NOMO-1 (cell line): Measurements from ENCODE around the gene EHBP1.
"Not testable (repeated sequence)": the region's sequence is repeated elsewhere in the genome, so short reads cannot be mapped to it uniquely, and the experiment has no call there.

Source experiments
- DNase-seq, 2 experiments: peaks; one replicate each; lab custom pipeline; 2025; ENCODE audit not compliant: unreplicated experiment in 2 of 2; lab: John Stamatoyannopoulos, UW

The EHBP1 gene

DNA sequence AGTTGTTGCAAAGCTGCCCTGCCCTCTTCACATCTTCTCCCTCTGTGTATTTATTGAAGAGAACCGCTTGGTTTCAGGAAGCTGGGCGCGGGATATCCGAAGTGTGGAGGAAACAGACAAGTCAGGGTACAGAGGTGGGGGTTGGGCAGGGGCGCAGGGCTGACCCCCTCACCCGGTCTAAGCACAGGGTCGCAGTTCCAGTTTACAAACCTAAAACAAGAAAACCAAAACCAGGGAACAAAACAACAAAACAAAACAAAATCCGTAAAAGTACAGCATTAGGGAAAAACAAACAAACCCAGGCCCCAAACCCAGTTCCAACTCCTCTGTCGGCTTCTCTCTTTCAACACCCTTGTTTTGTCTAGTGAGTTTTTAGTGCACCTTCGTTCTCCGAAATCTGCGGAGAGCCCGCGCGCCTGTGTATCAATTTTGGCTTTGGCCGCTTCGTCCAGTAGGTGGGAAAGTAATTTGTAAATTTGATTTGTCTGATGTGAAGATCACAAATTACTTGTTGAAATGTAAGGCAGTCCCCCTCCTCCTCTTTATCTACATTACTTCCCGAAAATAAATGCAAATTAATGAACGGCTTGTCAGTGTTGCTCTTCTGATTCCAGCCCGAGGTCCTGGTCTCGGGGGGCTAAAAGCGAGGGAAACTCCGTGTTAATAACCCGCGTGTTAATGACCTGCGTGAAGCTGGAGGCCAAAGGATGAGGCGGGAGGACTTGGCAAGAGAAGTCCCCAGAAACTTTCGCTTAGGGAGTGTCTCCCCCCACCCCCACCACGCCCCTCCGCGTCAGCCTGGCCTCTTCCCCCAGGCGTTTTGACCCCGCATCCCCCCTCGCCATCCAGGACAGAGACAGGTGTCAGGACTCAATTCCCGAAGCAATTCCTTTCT lies 352.0 kb downstream of the EHBP1 start:
- DNase-seq = no peak

DNA sequence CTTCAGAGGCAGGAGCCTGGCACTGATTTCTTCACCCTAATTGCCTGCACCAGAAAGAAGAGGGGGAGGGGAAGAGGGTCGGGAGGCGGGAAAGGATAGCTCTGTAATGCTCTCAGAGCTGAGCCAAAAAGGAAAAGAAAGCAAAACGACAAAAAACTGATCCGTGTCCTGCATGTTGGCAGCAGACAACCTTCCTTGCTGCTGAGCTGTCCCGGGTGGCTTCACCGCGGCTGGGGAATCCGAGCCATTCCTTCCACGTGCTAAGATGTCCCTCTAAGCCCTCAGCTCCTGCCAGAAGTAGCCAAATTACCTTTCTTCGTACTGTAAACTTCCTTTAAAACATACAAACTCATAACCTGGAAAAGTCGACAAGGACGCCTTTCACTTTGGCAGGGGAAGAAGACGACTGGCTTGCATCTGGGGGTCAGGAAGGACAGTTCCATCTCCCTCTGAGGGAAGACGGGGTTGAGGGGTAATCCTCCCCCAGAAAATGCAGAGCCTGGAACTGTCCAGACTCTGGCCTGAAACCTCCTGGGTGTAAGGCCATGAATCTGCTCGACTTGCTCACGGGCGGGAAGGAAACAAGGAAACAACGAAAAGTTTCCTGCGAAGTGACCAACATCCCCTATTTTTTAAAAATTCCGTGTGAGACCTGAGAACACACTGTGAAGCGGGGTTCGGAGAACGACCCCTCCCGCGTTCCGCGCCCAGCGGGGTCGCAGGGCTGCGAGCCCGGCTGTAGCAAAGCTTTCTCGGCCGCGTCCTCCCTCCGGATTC lies 352.8 kb downstream of the EHBP1 start:
- no peak for DNase-seq

DNA sequence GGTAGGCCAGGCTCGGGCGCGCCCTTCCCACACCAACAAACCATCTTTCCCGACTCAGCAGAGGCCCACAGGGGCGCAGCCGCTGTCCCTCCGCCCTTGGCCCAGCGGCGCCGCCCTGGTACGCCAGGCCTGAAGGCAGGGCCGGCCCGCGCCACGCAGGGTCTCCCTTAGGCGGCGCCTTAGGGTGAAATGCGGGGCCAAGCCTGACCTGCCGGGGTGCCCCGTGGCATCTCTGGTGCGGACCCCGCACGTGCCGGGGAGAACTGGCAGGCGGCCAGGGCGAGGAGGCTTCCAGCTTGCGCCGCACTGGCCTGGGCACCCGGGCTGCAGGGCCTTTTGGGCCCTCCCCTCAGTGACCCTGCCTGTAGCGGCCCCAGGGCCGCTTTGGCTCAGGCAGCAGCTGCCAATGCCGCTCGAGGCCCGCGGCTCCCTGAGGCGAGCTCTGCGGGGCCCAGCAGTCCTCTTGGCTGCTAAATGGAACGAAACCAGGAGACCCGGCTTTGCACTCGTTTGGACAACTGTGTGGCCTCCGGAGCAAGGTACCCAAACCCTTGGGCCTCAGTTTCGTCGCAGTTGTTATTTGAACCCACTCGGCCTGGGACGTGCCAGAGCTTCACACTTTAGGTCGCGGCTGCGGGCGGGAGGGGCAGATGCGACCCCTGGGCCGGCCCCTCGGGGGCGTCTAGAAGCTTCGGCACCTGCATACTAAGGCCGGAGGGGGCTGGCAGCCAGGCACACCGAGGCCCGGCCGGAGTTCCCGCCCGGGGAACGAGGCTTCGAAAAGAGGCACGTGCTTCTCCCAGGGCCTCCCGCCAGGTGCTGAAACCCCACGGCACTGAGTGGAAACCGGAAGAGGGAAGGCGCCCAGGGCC lies 353.6 kb downstream of the EHBP1 start:
- no peak for DNase-seq

DNA sequence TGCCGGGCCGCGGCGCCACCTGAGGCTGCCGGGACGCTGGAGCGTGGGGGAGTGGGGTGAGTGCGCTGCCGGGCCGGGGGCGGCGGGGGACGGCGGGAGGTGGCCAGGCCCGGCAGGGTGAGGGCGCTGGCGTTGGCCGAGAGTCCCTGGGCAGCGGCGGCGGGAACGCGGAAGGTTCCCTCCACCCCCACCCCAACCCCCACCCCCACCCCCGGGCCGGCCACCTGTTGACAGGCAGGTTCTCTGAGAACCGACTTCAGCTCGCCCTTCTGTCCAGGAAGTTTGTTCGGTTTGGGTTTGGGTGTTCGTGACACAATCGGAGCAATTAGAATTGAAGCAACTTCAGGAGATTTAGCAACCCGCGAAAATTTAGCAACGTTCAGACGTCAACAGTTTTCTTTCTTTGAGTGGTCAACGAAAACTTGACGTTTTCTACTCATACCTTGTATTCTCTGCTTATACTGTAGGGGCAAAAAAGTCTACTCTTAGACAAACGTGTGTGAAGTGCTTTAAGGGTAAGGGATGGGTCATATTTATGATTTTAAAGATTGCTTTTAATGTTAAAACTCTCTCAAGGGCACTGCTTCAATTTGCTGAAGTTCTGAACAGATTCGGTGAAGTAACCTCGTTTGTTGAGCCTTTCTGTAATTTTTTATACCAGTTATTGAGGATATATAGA lies 354.4 kb downstream of the EHBP1 start:
- DNase-seq = peak; percentile 74 to 82

DNA sequence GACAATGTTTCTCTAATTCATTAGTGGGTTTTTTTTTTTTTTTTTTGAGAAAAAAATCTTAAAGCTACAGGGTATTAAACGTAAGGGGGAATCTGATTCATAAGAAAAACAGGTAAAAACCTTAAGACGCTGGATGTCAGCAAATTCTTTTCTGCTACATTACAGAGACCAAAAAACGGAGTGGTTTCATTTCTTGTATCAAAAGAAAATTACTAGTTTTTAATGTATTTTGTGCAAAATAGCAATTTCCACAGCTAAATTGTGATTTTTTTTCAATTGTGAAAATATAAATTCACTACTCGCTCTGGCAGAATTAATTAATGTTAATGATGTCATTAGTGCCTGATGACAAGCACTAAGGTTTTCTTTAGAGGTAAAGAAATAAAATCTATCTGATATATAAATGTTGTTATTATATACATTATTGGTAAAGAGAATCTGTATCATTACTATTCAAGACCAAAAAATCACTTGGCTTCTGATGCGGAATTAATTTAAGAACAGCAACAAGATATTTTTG lies 355.0 kb downstream of the EHBP1 start:
- no peak for DNase-seq

DNA sequence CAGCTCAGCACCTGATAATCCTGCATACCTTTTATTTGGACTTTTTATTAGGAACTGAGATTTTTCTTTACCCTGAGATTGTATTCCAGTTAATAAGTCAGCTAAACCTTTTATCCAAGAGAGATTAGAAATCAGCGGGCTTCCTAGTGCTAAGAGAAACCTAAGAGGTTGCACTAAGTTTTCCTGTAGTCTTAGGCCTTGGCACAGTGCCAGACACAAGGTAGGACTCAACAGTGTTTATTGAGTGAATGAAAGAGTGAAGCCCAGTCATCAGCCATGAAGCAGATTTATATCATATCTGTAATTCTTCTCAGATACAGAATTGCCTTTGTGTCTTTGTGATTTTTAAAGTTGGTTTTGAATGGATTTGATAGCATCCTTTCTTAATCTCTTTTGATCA lies 358.7 kb downstream of the EHBP1 start:
- DNase-seq = no peak

DNA sequence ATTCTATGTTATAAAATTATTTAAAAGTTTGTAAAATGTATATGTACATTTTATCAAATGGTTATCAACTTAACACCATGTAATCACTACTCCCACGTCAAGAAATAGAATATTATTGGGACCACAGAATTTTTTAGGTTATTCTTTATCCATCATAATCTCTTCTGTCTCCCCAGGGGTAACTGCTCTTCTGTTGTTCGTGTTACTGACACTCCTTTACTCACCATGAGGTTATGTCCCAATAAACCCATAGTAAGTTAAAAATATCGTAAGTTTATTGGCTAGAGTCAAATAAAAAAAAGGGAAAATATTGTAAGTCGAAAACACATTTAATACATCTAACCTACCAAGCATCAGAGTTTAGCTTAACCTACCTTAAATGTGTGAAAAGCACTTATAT lies 359.1 kb downstream of the EHBP1 start:
- no peak for DNase-seq

DNA sequence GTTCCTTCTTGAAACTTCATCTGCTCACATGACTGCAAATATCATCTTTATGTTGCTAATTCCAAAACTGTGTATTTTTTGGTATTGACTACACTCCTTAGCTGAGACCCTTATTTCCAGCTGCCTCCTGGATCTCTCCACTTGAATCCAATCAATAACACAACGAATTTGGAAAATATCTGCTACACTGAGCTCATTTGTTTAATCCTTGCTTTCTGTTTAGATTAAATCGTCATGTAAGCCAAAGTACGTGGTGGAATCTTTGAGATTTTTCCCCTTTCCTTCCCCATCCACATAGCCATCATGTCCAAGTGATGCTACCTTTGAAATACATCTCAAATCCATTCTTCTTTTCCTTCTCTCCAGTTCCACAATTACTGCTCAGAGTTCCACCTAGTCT lies 360.8 kb downstream of the EHBP1 start:
- no peak for DNase-seq

DNA sequence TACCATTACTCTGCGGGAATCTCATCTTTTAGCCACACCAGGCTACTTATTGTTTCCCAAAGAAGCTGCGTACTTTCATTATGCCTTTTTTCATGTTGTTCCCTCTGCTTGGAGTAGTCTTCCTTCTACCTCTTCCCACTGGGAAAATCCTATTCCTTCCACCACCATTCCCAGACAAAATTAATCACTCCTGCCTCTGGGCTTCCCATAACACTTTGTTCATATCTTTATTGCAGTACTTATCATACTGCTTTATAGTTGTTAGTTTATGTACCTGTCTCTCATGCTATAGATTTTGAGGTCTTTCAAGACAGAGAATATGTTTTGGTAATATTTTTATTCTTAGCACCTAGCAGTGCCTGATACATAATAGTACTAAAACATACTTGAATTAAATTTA lies 361.3 kb downstream of the EHBP1 start:
- no peak for DNase-seq

DNA sequence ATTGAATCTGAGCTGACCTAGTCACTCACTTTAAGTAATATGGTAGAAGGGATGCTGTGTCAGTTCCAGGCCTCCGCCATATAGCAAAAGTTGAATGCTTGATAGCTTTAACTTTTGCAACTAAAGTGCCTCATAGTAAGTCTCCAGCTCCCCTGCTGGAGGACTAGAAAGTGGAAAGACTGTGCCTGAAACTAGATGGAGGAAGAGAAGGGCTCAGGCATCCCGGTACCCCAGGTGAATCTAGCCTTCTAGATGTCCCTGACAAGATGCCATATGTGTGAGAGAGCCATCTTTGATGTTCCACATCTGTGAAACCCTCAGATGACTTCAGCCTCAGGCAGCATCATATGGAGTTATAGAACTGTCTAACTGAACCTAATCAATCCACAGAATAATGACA lies 366.2 kb downstream of the EHBP1 start:
- no peak for DNase-seq

DNA sequence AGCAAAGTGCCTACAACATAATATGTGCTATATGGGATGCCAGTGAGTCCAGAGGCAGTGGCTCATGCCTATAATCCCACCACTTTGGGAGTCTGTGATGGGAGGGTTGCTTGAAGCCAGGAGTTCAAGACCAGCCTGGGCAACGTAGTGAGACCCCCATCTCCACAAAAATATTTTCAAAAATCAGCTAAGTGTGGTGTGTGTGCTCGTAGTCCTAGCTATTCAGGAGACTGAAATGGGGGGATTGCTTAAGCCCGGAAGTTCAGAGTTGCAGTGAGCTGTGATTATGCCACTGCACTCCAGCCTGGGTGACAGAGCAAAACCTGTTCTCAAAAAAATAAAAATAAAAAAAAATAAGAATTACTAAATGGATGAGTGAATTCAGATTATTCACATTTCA lies 368.5 kb downstream of the EHBP1 start:
- DNase-seq = peak in 1 of 2 experiments; percentile 15

DNA sequence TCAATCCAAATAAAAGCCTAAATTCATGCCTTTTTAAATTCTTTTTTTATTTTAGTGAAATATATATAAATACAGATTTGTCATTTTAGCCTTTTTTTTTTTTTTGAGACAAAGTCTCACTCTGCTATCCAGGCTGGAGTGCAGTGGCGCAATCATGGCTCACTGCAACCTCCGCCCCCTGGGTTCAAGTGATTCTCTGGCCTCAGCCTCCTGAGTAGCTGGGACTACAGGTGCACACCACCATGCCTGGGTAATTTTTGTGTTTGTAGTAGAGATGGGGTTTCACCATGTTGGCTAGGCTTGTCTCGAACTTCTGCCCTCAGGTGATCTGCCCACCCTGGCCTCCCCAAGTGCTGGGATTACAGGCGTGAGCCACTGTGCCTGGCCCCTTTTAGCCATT lies 368.9 kb downstream of the EHBP1 start:
- not testable (repeated sequence) for DNase-seq

DNA sequence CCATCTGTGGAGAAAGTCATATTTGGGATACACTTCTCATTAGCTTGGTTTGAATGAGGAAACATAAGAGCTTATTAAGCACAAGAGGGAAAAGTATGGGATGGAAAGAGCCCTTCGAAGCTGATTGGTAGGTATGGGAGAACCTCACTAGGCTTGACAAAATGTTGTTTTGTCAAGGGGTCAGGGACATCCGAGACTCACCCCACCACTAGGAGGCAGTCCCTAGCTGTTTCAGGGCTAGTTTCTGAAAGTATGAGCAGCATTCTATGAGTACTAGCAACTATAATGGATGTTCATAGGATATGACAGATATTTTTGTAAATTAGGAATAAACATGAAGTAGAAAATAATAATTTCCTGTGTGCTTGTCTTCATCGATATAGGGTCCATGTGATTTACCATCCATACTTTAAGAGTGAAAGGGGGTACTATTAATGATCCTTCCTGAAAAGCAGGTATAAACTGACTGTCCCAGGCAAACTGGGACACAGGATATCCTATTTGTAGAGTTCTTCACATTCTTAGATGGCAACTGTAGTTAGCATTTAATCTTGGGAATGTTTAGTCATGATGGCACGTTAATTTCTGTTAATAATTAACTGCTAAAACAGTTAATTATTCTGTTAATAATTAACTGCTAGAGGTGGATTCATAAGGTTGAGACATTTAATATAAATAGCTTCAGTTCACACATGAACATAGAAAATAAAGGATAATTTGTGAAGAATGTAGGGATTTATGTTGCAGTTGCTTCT lies 373.5 kb downstream of the EHBP1 start:
- DNase-seq = peak in 1 of 2 experiments; percentile 32

DNA sequence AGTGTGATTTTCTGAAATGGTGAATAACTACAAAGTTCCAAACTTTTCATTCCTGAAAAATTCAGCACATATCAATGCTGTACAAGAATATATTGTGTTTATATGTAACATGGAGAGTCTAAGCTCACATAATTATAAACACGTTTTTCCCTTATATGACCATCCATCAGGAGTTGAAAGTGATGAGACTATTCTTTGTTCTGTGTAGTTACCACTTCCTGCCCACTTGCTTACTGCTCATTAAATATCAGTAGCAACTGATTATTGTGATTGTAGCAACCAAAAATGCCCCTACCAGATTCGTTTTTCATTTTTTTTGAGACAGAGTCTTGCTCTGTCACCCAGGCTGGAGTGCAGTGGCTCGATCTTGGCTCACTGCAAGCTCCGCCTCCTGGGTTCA lies 375.9 kb downstream of the EHBP1 start:
- DNase-seq = no peak

DNA sequence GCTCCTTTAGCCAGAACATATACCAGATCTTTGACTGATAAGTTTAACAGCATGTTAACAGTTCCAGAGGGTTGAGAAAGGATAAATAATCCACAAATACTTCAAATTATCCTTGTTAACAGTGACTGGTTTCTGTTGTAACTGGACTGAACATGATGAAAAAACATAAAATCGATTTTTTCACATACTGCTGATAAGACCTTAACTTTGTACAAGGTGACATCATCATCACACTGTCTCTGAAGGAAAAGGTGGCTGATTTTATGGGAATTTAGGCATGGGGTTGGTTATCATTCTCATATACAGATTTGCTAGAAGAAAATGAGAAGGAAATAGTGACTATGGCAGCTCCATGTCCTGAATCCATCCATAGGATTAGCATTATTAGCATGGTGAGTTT lies 381.2 kb downstream of the EHBP1 start:
- no peak for DNase-seq

DNA sequence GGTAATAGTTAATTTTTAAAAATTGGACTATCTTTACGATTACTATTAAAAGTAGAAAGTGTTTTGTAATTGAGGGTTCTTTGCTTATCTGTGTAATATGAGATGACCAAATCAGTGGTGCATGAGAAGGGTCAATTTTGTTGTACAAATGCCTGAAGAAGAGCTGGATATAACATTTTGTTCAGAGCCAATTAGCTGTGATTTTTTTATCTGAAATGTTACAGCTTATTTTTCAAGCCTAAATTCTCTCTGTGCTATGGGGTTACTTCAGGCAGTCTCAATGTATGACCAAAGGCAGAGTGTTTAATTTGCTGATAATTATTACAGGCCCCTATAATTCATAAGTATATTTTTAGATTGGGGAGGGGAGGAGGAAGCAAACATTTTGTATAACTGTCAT lies 386.9 kb downstream of the EHBP1 start:
- no peak for DNase-seq

DNA sequence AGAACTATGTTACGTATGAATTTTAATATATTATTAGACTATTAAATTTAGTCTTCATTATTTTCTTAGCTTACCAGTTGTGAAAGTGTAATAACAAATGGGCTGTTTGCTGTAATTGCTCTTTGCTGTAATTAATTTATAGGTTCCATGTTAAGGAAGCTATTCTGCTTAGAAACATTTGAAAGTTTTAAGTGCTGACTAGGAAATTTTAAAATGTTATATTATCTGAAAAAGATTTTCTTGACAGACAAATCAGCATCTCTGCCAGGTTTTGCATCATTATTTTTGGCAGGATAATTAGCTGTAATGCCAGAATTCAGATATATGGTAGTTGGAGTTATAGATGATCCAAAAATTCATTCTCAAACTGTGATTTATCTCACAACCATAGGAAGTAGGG lies 387.3 kb downstream of the EHBP1 start:
- DNase-seq = no peak

DNA sequence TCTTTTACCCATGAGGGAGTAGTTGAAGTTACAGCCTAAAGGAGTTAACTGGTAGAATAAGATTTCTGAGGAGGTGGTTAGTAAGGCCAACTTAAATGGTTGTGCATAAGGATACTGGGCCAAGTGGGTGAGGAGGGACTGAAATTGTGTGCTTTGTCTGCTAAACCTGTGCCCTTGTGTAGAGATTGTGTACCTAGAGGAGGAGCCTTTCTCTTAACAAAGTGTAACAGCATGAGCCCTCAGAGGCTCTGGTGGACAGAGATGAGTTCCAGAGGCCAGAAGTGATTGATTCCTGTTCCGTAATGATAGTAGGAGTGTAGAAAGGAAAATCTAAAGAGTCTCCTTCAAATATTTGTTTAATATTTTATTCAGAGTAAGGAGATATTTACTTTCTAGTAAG lies 388.0 kb downstream of the EHBP1 start:
- no peak for DNase-seq
